CD14-positive monocyte (primary cell): ENCODE results near the gene PLA2G2E. TPM values are rescaled to one million over a fixed set of nuclear protein-coding genes. Genes with fewer than 3 reads are reported as not detected.
"Not testable (repeated sequence)": the region's sequence is repeated elsewhere in the genome, so short reads cannot be mapped to it uniquely, and the experiment has no call there.

Experiments used
- DNase-seq, 3 donors: peaks; one replicate each; pipeline ENCODE4 v3.0.0-alpha.2; 2011 to 2022
- H2AFZ ChIP-seq: 2 replicates; pipeline ENCODE4 v1.6.0; 2012; ENCODE audit warnings: mild to moderate bottlenecking, low read depth, low read length, inconsistent platforms; ENCODE audit not compliant: insufficient read depth, poor library complexity, severe bottlenecking
- H3K27ac ChIP-seq, 2 donors: 1 replicate in 1 of 2; 2 replicates in 1 of 2; pipeline ENCODE4 v1.5.1; 2012 to 2013; ENCODE audit warnings: low read length in 2 of 2, control low read depth in 1 of 2, inconsistent platforms in 1 of 2, low read depth in 1 of 2, mild to moderate bottlenecking in 1 of 2
- H3K27me3 ChIP-seq, 2 donors: one replicate each; pipeline versions ENCODE4 v1.6.0 to v1.6.1; 2011 to 2013; ENCODE audit warnings: low read length in 2 of 2; ENCODE audit not compliant: control insufficient read depth in 2 of 2, insufficient read depth in 2 of 2
- H3K36me3 ChIP-seq, 2 donors: replicated peaks in 1 of 2; 1 replicate in 1 of 2; 2 replicates in 1 of 2; pipeline versions ENCODE4 v1.5.1 to v1.6.1; 2012 to 2013; ENCODE audit warnings: low read length in 2 of 2, control low read depth in 1 of 2, inconsistent platforms in 1 of 2, mild to moderate bottlenecking in 1 of 2; ENCODE audit not compliant: insufficient read depth in 2 of 2, control insufficient read depth in 1 of 2
- H3K4me1 ChIP-seq, 2 donors: 1 replicate in 1 of 2; 2 replicates in 1 of 2; pipeline versions ENCODE4 v1.5.1 to v1.6.1; 2012 to 2013; ENCODE audit warnings: low read length in 2 of 2, control low read depth in 1 of 2, inconsistent platforms in 1 of 2, mild to moderate bottlenecking in 1 of 2, moderate library complexity in 1 of 2; ENCODE audit not compliant: insufficient read depth in 2 of 2, control insufficient read depth in 1 of 2
- H3K4me2 ChIP-seq: replicated peaks from 2 replicates; pipeline ENCODE3; 2012; ENCODE audit warnings: low read length, moderate library complexity, mild to moderate bottlenecking; ENCODE audit not compliant: poor library complexity, severe bottlenecking; ENCODE audit errors: extremely low read depth
- H3K4me3 ChIP-seq, 3 experiments: fragments of 200-600 bp in 1 of 3; sonication (generic) in 1 of 3; replicated peaks in 1 of 3; 1 replicate in 2 of 3; 2 replicates in 1 of 3; pipeline ENCODE4 v1.5.1; 2011 to 2013; ENCODE audit warnings: low read length in 3 of 3, mild to moderate bottlenecking in 3 of 3, control low read depth in 2 of 3, low read depth in 2 of 3, inconsistent platforms in 1 of 3, moderate library complexity in 1 of 3
- H3K79me2 ChIP-seq: 2 replicates; pipeline ENCODE4 v1.6.0; 2012; ENCODE audit warnings: mild to moderate bottlenecking, control low read depth, inconsistent platforms, low read length, moderate library complexity; ENCODE audit not compliant: insufficient read depth
- H3K9ac ChIP-seq: 2 replicates; pipeline ENCODE4 v1.6.0; 2017; ENCODE audit warnings: low read length, mild to moderate bottlenecking; ENCODE audit not compliant: insufficient read depth, poor library complexity, severe bottlenecking
- H3K9me3 ChIP-seq, 2 donors: replicated peaks in 1 of 2; 1 replicate in 1 of 2; 2 replicates in 1 of 2; pipeline versions ENCODE4 v1.5.1 to v1.6.1; 2012 to 2013; ENCODE audit warnings: low read length in 2 of 2, control low read depth in 1 of 2; ENCODE audit not compliant: control insufficient read depth in 1 of 2, insufficient read depth in 1 of 2
- H4K20me1 ChIP-seq: 2 replicates; pipeline ENCODE4 v1.6.0; 2012; ENCODE audit warnings: mild to moderate bottlenecking, low read length, control low read depth, moderate library complexity; ENCODE audit not compliant: insufficient read depth
- H3K27ac Mint-ChIP-seq, 7 donors: one replicate each; pipeline ENCODE4 v1.8.0; 2020; ENCODE audit warnings: mild to moderate bottlenecking in 7 of 7, mixed read lengths in 7 of 7, moderate library complexity in 6 of 7, inconsistent platforms in 2 of 7
- H3K27me3 Mint-ChIP-seq, 3 donors: one replicate each; pipeline ENCODE4 v1.8.0; 2021 to 2022; ENCODE audit warnings: low read depth in 3 of 3, mild to moderate bottlenecking in 3 of 3, mixed read lengths in 3 of 3, moderate library complexity in 3 of 3, inconsistent platforms in 1 of 3
- H3K36me3 Mint-ChIP-seq, 2 donors: one replicate each; pipeline ENCODE4 v1.8.0; 2020; ENCODE audit warnings: mixed read lengths in 2 of 2, inconsistent platforms in 1 of 2, mild to moderate bottlenecking in 1 of 2
- H3K4me1 Mint-ChIP-seq: one replicate; pipeline ENCODE4 v1.8.0; 2020; ENCODE audit warnings: mild to moderate bottlenecking, mixed read lengths
- H3K4me3 Mint-ChIP-seq, 2 donors: one replicate each; pipeline ENCODE4 v1.8.0; 2020; ENCODE audit warnings: mild to moderate bottlenecking in 2 of 2, mixed read lengths in 2 of 2, moderate library complexity in 1 of 2
- H3K9me3 Mint-ChIP-seq, 7 donors: one replicate each; pipeline ENCODE4 v1.8.0; 2020 to 2022; ENCODE audit warnings: mixed read lengths in 7 of 7, mild to moderate bottlenecking in 6 of 7, moderate library complexity in 6 of 7, inconsistent platforms in 2 of 7
- CTCF ChIP-seq: fragments of 200-600 bp; IDR thresholded peaks from one replicate; pipeline ENCODE4 v1.8.0; 2022; ENCODE audit warnings: antibody characterized with exemption, mild to moderate bottlenecking
- WGBS: methylation state at CpG from one replicate; pipeline ENCODE4 v1.1.5; 2013; ENCODE audit warnings: missing lambda C conversion rate; ENCODE audit not compliant: insufficient coverage; 5-methylcytosine and 5-hydroxymethylcytosine counted together
- intact Hi-C, 2 donors: fragments of 100-400 bp; cut with micrococcal nuclease; formaldehyde crosslinking; loops; one replicate each; pipeline versions ENCODE4 v1.15.0 to v1.15.1; 2023
- polyA plus RNA-seq, 3 donors: library from polyadenylated mRNA; depleted of rRNA in 1 of 3; unstranded in 2 of 3; stranded (reverse) in 1 of 3; fragments of 300-500 nt in 2 of 3; fragments of >200 nt in 1 of 3; fragmentation: Illumina TruSeq in 2 of 3; gene quantifications; 1 replicate in 2 of 3; 2 replicates in 1 of 3; pipeline ENCODE4 v1.2.3, GENCODE V29; 2012 to 2021

PLA2G2E gene
- polyA plus RNA-seq, 3 donors, result not detected

- no peaks in the 10 kb centered on the region for H3K27me3 ChIP-seq
- H3K4me1 ChIP-seq, result no peaks in the 10 kb centered on the region
- intact Hi-C loops, result no loop called here
- Mint-ChIP-seq H3K4me3 (no peak overlapping the region), H3K36me3 (no peaks in the 10 kb centered on the region), H3K9me3 (peaks cover 15 to 35% (median 30%) of the 10 kb centered on the region in 7 donors), H3K4me1 (no peaks in the 10 kb centered on the region), H3K27ac (no peak overlapping the region), H3K27me3 (peaks cover 1 to 4% (median 2%) of the 10 kb centered on the region in 3 donors)
- no peak overlapping the region for H3K4me2 ChIP-seq
- H2AFZ ChIP-seq, result no peak overlapping the region
- H3K9ac ChIP-seq, result no peak overlapping the region
- no peaks in the 10 kb centered on the region for H3K79me2 ChIP-seq
- no peak overlapping the region for H3K27ac ChIP-seq
- no peak for DNase-seq
- no peak overlapping the region for H3K4me3 ChIP-seq
- H3K9me3 ChIP-seq, result peaks cover 26 to 29% of the 10 kb centered on the region in 2 donors
- WGBS, result 89% methylated on average over 3 of the region's 7 CpGs
- no peak for TF ChIP-seq CTCF
- no peaks in the 10 kb centered on the region for H3K36me3 ChIP-seq
- no peaks in the 10 kb centered on the region for H4K20me1 ChIP-seq
These were observed 10.9 kb upstream of the PLA2G2E start for GRCh38 chr1:19934336-19934735.

- WGBS, result 50% methylated on average over 1 of the region's 1 CpG
- Histone ChIP-seq H3K79me2 (no peaks in the 10 kb centered on the region), H3K4me3 (no peak overlapping the region), H3K9me3 (peaks cover 26 to 29% of the 10 kb centered on the region in 2 donors), H3K36me3 (no peaks in the 10 kb centered on the region), H3K27me3 (no peaks in the 10 kb centered on the region), H3K27ac (no peak overlapping the region), H2AFZ (no peak overlapping the region), H3K4me1 (no peaks in the 10 kb centered on the region), H3K9ac (no peak overlapping the region), H4K20me1 (no peaks in the 10 kb centered on the region), H3K4me2 (no peak overlapping the region)
- no peak for DNase-seq
- no peak for TF ChIP-seq CTCF
- intact Hi-C loops, result no loop called here
- peaks cover under 1 to 6% (median 4%) of the 10 kb centered on the region in 3 donors for H3K27me3 Mint-ChIP-seq
- peaks cover 15 to 36% (median 30%) of the 10 kb centered on the region in 7 donors for H3K9me3 Mint-ChIP-seq
- no peak overlapping the region for H3K4me3 Mint-ChIP-seq
- no peaks in the 10 kb centered on the region for H3K36me3 Mint-ChIP-seq
- no peak overlapping the region for H3K27ac Mint-ChIP-seq
- H3K4me1 Mint-ChIP-seq, result no peaks in the 10 kb centered on the region
These were observed 9.4 kb upstream of the PLA2G2E start for GRCh38 chr1:19932866-19933265.

GRCh38 chr1:19927130-19927421 lies 3.7 kb upstream of the PLA2G2E start:
- H3K27ac Mint-ChIP-seq, H3K4me3 Mint-ChIP-seq, H3K27ac ChIP-seq, H3K4me3 ChIP-seq, H3K36me3 Mint-ChIP-seq, DNase-seq, H3K27me3 Mint-ChIP-seq, H3K4me2 ChIP-seq, H3K27me3 ChIP-seq, H3K4me1 Mint-ChIP-seq, H2AFZ ChIP-seq, H3K36me3 ChIP-seq, H3K79me2 ChIP-seq, H3K4me1 ChIP-seq, H3K9ac ChIP-seq, H4K20me1 ChIP-seq: not testable (repeated sequence)
- WGBS, result 80% methylated on average over 1 of the region's 3 CpGs
- H3K9me3 ChIP-seq, result peaks cover 11 to 17% of the 10 kb centered on the region in 2 donors
- peaks cover 8 to 18% (median 14%) of the 10 kb centered on the region in 7 donors for H3K9me3 Mint-ChIP-seq
- intact Hi-C loops, result loop anchor here in 1 of 2 donors (10.0 kb wide), 1 partner anchor 558 kb away; the partner anchor contains the start of gene CAMK2N1
